Mammary epithelial cell (primary cell): Measurements from ENCODE around the gene KANSL3.

Source experiments
- CTCF ChIP-seq, 2 donors: IDR thresholded peaks in 1 of 2; conservative IDR thresholded peaks in 1 of 2; 2 replicates each; pipeline ENCODE4 v1.5.1; 2011 to 2012; ENCODE audit warnings: inconsistent platforms in 2 of 2, low read length in 2 of 2, mild to moderate bottlenecking in 2 of 2, control low read depth in 1 of 2, low read depth in 1 of 2; ENCODE audit not compliant: insufficient read depth in 1 of 2; ENCODE audit errors: extremely low read depth in 1 of 2
- EZH2 ChIP-seq: IDR thresholded peaks from 2 replicates; pipeline ENCODE4 v1.6.1; 2012; ENCODE audit warnings: low read length, inconsistent platforms, borderline replicate concordance

DNA sequence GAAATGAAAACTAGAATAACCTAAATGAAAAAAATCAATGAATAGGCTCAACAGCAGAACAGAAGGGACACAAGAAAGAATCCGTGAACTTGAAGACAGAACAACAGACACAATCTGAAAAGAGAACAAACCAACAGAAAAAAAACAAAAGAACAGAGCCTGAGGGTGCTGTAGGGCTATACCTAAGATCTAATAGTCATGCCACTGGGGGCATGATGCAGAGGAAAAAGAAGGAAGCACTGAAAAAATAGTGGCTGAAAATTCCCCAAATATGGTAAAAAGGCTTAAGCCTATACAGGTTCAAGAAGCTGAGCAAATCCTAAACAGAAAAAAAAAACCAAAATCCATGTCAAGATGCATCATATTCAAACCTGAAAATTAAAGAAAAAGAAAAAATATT, 50.3 kb downstream of the KANSL3 start:
- TF ChIP-seq CTCF (conservative IDR thresholded peaks at IDR 0.05 in 1 of 2, IDR thresholded peaks at IDR 0.05 in 1 of 2; ENCODE audit: extremely low read depth in 1 of 2, insufficient read depth in 1 of 2, low read depth in 1 of 2, low read length in 2 of 2) = no peak
- no peak for TF ChIP-seq EZH2
